H1 (cell line): ENCODE data around the gene SLC12A8. TPM values are rescaled to one million over a fixed set of nuclear protein-coding genes. Genes with fewer than 3 reads are reported as not detected.

ENCODE experiments used
- ATF2 ChIP-seq: IDR thresholded peaks from 2 replicates; pipeline ENCODE4 v1.6.1; 2012; ENCODE audit warnings: low read length, inconsistent platforms
- CBX8 ChIP-seq: fragments of 300-800, 300-1000 bp; sonication (generic); IDR thresholded peaks from 2 replicates; pipeline ENCODE4 v1.7.1; 2016; ENCODE audit warnings: low read depth, low read length, borderline replicate concordance
- CREB1 ChIP-seq: IDR thresholded peaks from 2 replicates; pipeline ENCODE4 v1.6.1; 2012; ENCODE audit warnings: inconsistent platforms
- FOSL1 ChIP-seq: IDR thresholded peaks from 2 replicates; pipeline ENCODE4 v1.6.1; 2011; ENCODE audit warnings: mild to moderate bottlenecking, low read depth, low read length, moderate library complexity; ENCODE audit not compliant: insufficient read depth
- POU5F1 ChIP-seq: IDR thresholded peaks from 2 replicates; pipeline ENCODE4 v1.6.1; 2011; ENCODE audit warnings: low read depth, mild to moderate bottlenecking, low read length, moderate library complexity
- RXRA ChIP-seq: IDR thresholded peaks from 2 replicates; pipeline ENCODE4 v1.6.1; 2011; ENCODE audit warnings: low read depth, mild to moderate bottlenecking, low read length, moderate library complexity; ENCODE audit not compliant: insufficient read depth
- SIN3A ChIP-seq, 2 experiments: IDR thresholded peaks in 1 of 2; conservative IDR thresholded peaks in 1 of 2; 2 replicates each; pipeline ENCODE4 v1.6.1; 2011 to 2012; ENCODE audit warnings: low read length in 2 of 2, improper control_type of control experiment in 1 of 2, low read depth in 1 of 2, mild to moderate bottlenecking in 1 of 2
- USF2 ChIP-seq: IDR thresholded peaks from 2 replicates; pipeline ENCODE4 v1.6.1; 2011; ENCODE audit warnings: low read length, improper control_type of control experiment
- polyA plus RNA-seq, 7 experiments: library from polyadenylated mRNA; depleted of rRNA in 3 of 7; stranded (reverse) in 5 of 7; unstranded in 2 of 7; fragments of >200 nt in 5 of 7; fragments of 200-250 nt in 2 of 7; gene quantifications; 1 replicate in 5 of 7; 2 replicates in 1 of 7; 4 replicates in 1 of 7; pipeline versions ENCODE4 v1.2.1 to v1.2.3, GENCODE V29; 2011 to 2013; ENCODE audit warnings: missing spikeins in 2 of 7, mixed read lengths in 2 of 7
- total RNA-seq: library from RNA; stranded (reverse); fragmentation: NEBNext Ultra II Directional; extraction: Animal tissue kit (Norgen Biotek cat#: 25700); gene quantifications from 2 replicates; pipeline ENCODE4 v1.2.1, GENCODE V29; 2021

Gene SLC12A8
- total and polyA plus RNA-seq, 2 of the 8 experiments (the other 6 are each of a cell fraction or from before 2014, with no cell fraction given): 13.7 to 14.4 TPM

GRCh38 chr3:125039131-125040100, 173.1 kb downstream of the SLC12A8 start (continued):
- TF ChIP-seq POU5F1 (no peak), USF2 (no peak), SIN3A (conservative IDR thresholded peaks at IDR 0.05 in 1 of 2, IDR thresholded peaks at IDR 0.05 in 1 of 2; ENCODE audit: low read depth in 1 of 2, low read length in 2 of 2) (no peak), RXRA (no peak), CREB1 (no peak), FOSL1 (no peak), ATF2 (no peak), CBX8 (no peak)
